Kidney (tissue), 14 donors: ENCODE measurements around the gene QSOX2. TPM values are rescaled to one million over a fixed set of nuclear protein-coding genes. Genes with fewer than 3 reads are reported as not detected.

ENCODE experiments used
- DNase-seq, 5 donors: peaks; one replicate each; pipeline ENCODE4 v3.0.0-alpha.2; 2013 to 2020
- FAIRE-seq: peaks from 2 replicates; lab custom pipeline; 2012; peaks lifted over from hg19 to GRCh38; lab: Jason Lieb, UNC
- H3K27ac ChIP-seq, 2 donors: one replicate each; pipeline ENCODE4 v1.7.0; 2013; ENCODE audit warnings: low read depth in 2 of 2, low read length in 2 of 2, inconsistent platforms in 1 of 2
- H3K27me3 ChIP-seq: one replicate; pipeline ENCODE4 v1.7.1; 2013; ENCODE audit warnings: low read length, inconsistent platforms; ENCODE audit not compliant: control insufficient read depth, insufficient read depth
- H3K36me3 ChIP-seq, 3 donors: one replicate each; pipeline versions ENCODE4 v1.7.0 to v1.7.1; 2013; ENCODE audit warnings: low read length in 3 of 3, control low read depth in 1 of 3, inconsistent platforms in 1 of 3; ENCODE audit not compliant: insufficient read depth in 3 of 3, control insufficient read depth in 2 of 3
- H3K4me1 ChIP-seq, 3 donors: one replicate each; pipeline versions ENCODE4 v1.7.0 to v1.7.1; 2013; ENCODE audit warnings: low read length in 3 of 3, inconsistent platforms in 1 of 3, low read depth in 1 of 3; ENCODE audit not compliant: control insufficient read depth in 2 of 3, insufficient read depth in 2 of 3
- H3K4me3 ChIP-seq, 3 donors: one replicate each; pipeline versions ENCODE4 v1.7.0 to v1.8.1; 2013; ENCODE audit warnings: low read length in 3 of 3, control low read depth in 1 of 3, inconsistent platforms in 1 of 3
- H3K9ac ChIP-seq, 3 donors: one replicate each; pipeline versions ENCODE4 v1.7.0 to v1.7.1; 2013; ENCODE audit warnings: low read length in 3 of 3, control low read depth in 1 of 3, inconsistent platforms in 1 of 3
- H3K9me3 ChIP-seq, 3 donors: one replicate each; pipeline versions ENCODE4 v1.7.0 to v1.7.1; 2013; ENCODE audit warnings: low read length in 3 of 3, control low read depth in 1 of 3, inconsistent platforms in 1 of 3; ENCODE audit not compliant: control insufficient read depth in 2 of 3, insufficient read depth in 1 of 3
- intact Hi-C: fragments of 100-400 bp; cut with DNase I; formaldehyde crosslinking; loops from one replicate; pipeline ENCODE4 v1.11.1; 2022
- polyA plus RNA-seq: library from polyadenylated mRNA; stranded (reverse); fragments of 350-450 nt; fragmentation: Illumina TruSeq; extraction: RNeasy Lipid Tissue Mini Kit (QIAGEN cat#74804); gene quantifications from one replicate; pipeline ENCODE4 v1.2.3, GENCODE V29; 2014; ENCODE audit warnings: low read depth, low replicate concordance; ENCODE audit not compliant: insufficient read depth
- total RNA-seq: library from RNA; stranded (reverse); fragmentation: NEBNext Ultra II Directional; extraction: Animal tissue kit (Norgen Biotek cat#: 25700); gene quantifications from one replicate; pipeline ENCODE4 v1.2.1, GENCODE V29; 2021
- TF ChIP-seq, protein P1 (sequence below): IDR thresholded peaks from 3 replicates; pipeline ENCODE4 v1.5.1; 2012; ENCODE audit warnings: mild to moderate bottlenecking, moderate library complexity, borderline replicate concordance; ENCODE audit not compliant: insufficient read depth; ENCODE audit errors: extremely low read depth
- donor health status: control.
- donor health status: control.
- donor health status: control.
- donor health status: control.
- donor health status: control.
- donor health status: DM: yes; HTN: yes; CAD: no.
- donor health status: Normal renal cell carcinoma (clear cell type).

QSOX2 gene
- total and polyA plus RNA-seq, 2 donors from 2014 or later, result 4.0 to 10.1 TPM

GRCh38 chr9:136247551-136247916 lies 1.9 kb upstream of the QSOX2 start:
- no peak for DNase-seq
- no peak overlapping the region for H3K9ac ChIP-seq
- peaks cover 3 to 12% (median 10%) of the 10 kb centered on the region in 3 donors for H3K4me1 ChIP-seq
- TF ChIP-seq, protein P1, sequence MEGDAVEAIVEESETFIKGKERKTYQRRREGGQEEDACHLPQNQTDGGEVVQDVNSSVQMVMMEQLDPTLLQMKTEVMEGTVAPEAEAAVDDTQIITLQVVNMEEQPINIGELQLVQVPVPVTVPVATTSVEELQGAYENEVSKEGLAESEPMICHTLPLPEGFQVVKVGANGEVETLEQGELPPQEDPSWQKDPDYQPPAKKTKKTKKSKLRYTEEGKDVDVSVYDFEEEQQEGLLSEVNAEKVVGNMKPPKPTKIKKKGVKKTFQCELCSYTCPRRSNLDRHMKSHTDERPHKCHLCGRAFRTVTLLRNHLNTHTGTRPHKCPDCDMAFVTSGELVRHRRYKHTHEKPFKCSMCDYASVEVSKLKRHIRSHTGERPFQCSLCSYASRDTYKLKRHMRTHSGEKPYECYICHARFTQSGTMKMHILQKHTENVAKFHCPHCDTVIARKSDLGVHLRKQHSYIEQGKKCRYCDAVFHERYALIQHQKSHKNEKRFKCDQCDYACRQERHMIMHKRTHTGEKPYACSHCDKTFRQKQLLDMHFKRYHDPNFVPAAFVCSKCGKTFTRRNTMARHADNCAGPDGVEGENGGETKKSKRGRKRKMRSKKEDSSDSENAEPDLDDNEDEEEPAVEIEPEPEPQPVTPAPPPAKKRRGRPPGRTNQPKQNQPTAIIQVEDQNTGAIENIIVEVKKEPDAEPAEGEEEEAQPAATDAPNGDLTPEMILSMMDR, result no peak
- intact Hi-C loops, result no loop called here
- H3K4me3 ChIP-seq, result no peak overlapping the region
- FAIRE-seq, result no peak
- no peaks in the 10 kb centered on the region for H3K9me3 ChIP-seq
- no peaks in the 10 kb centered on the region for H3K36me3 ChIP-seq
- H3K27me3 ChIP-seq, result no peaks in the 10 kb centered on the region
- H3K27ac ChIP-seq, result no peak overlapping the region

DNA sequence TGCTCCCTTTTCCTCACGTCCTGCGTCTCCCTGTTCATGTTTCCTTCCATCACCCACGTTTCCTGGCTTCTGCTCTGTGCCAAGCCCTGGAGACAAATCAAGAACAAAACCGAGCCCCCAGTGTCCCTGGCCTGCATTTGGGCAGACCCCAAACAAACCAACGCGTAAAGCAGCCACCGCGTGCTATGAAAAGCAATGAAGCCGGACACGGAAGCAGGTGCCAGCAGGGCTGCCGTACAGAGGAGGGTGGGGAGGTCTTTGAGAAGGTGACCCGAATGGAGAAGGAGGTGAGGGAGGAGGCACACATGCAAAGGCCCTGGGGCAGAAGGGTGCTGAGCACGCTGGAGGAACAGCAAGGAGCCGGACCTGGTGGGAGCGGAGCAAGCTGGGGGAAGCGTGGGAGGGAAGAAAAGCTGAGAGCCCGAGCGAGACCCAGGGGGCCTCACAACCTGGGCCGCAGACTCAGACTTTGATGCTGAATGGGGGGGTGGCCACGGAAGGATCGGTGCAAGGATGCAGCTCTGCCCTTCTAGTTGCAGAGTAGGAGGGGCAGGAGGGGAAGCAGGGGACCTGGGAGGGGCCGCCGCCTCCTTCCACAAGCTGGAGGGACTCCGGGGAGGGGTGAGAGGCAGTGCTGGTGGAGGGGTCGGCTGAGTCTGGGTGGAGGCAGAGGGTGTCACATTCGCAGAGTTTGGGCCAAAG lies 1.4 kb upstream of the QSOX2 start:
- Histone ChIP-seq H3K27ac (no peak overlapping the region), H3K9ac (no peak overlapping the region), H3K27me3 (no peaks in the 10 kb centered on the region), H3K36me3 (no peaks in the 10 kb centered on the region), H3K4me1 (peaks cover 3 to 12% (median 12%) of the 10 kb centered on the region in 3 donors), H3K9me3 (no peaks in the 10 kb centered on the region), H3K4me3 (no peak overlapping the region)
- TF ChIP-seq, protein P1, result no peak
- DNase-seq, result peak in 3 of 5 donors; percentile 21 to 75 (median 74)
- no peak for FAIRE-seq
- intact Hi-C loops, result no loop called here

GRCh38 chr9:136244969-136245218 lies 718 bp downstream of the QSOX2 start:
- Histone ChIP-seq H3K36me3 (no peaks in the 10 kb centered on the region), H3K27ac (no peak overlapping the region), H3K9ac (peak overlapping the region; percentile 39 to 65 (median 48)), H3K27me3 (no peaks in the 10 kb centered on the region), H3K4me1 (peaks cover 3 to 13% (median 12%) of the 10 kb centered on the region in 3 donors), H3K4me3 (peak overlapping the region; percentile 71 to 83 (median 79)), H3K9me3 (no peaks in the 10 kb centered on the region)
- TF ChIP-seq, protein P1, result no peak
- no peak for FAIRE-seq
- DNase-seq, result no peak
- intact Hi-C loops, result no loop called here
